GM04504 (cell line): ENCODE results near the gene CD33.
"Not testable (repeated sequence)": the region's sequence is repeated elsewhere in the genome, so short reads cannot be mapped to it uniquely, and the experiment has no call there.

Experiments
- DNase-seq: peaks from one replicate; pipeline ENCODE4 v3.0.0-alpha.2; 2012; ENCODE audit warnings: low read depth

Gene CD33

DNA sequence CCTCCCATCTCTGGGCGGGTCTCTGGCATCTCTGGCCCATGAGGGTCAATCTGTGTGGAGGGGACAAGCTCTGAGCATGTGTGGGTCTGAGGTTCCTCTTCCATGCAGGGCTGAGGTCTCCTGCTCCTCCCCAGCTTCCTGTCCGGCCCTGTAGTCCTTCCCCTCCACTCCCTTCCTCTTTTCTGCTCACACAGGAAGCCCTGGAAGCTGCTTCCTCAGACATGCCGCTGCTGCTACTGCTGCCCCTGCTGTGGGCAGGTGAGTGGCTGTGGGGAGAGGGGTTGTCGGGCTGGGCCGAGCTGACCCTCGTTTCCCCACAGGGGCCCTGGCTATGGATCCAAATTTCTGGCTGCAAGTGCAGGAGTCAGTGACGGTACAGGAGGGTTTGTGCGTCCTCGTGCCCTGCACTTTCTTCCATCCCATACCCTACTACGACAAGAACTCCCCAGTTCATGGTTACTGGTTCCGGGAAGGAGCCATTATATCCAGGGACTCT, at the start of gene CD33:
Gene CD33 (plus strand): TSS at position 183 of the 496 bp plus-strand sequence. CDS start 39 bp downstream, at position 222.
- DNase-seq: not testable (repeated sequence)

DNA sequence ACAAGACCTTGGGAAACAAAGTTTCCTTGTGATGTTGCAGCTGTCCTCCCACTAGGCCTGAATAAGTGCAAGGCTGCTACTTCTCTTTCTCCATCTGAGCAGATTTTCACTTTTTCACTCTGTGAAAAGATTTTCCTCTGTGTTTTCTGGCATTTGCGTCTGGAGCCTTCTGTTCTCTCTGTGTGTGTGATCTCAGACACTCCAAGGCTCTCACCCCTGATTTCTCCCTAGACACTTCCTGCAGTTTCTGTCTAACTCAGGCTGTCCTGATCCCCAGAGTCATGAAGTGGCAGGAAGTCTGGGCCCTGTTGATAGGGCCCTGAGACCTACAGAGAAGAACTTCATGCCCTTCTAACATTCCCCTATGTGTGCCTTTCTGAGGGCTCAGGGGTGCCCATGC, 45.6 kb upstream of the CD33 start:
- DNase-seq: no peak

DNA sequence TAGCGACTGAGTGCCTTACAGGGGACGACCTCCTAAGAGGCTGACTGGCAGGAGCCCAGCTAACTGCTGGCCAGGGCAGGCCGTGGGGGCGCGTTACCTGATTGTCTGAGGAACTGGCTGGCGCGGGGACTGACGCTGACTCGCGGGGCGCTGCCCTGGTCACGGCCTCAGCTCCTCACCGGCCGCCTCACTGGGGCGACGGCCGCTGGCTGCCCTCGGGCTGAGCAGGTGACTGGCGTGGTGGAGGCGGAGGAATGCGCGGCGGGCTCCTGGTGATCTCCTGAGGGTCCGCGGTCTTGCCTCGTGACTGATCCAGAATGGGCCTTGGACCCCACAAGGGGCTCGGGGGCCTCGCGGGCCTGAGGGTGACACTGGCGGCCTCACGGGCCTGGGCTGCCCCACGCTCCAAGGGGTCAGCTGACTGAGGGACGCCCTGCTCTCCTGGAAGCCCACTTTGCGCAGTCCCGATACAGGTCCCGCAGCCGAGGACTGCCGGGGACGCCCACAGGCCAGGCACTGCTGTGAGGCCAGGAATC, 43.4 kb upstream of the CD33 start:
- no peak for DNase-seq

DNA sequence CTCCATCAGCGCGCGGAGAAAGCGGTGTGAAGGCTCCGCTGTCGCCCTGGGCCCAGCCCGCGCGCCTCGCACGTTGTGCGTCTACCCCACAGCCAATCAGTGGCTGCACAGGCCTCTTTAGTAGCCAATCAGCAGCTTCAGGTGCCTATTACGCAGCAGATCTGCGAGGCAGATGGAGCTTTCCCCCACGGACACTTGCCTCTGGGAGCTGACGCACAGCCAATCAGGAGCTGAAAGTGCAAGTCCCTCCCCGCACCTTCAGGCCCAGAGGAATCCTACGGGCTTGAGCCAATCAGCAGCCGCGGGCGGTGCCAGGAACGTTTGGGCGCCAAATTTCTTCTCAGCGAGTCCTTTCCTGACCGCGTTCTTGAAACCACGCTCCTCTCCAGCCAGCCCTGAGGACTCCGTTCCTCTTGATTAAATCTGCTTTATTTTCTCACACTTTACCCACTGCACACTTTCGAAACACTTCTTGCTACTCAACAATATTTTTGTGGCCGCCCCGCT, 42.9 kb upstream of the CD33 start:
- no peak for DNase-seq

DNA sequence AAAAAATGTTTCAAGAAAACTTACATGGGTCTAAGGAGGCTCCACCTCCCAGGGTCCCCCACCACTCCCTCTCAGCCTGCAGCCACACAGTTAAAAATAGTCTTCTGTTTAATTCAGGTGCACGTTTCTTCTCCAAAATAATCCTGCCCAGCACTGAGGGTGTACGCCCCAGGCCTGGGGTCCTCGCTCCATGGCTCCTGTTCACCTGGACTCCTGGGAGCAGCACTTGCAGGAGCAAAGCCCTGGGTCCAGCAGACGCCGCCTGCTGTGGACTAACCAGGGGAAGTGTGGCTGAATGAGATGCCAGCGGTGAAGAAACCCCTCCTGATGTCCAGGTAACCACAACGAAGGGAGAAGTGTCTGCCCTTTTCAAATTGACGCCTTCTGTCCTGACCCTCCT, 41.3 kb upstream of the CD33 start:
- DNase-seq: no peak

DNA sequence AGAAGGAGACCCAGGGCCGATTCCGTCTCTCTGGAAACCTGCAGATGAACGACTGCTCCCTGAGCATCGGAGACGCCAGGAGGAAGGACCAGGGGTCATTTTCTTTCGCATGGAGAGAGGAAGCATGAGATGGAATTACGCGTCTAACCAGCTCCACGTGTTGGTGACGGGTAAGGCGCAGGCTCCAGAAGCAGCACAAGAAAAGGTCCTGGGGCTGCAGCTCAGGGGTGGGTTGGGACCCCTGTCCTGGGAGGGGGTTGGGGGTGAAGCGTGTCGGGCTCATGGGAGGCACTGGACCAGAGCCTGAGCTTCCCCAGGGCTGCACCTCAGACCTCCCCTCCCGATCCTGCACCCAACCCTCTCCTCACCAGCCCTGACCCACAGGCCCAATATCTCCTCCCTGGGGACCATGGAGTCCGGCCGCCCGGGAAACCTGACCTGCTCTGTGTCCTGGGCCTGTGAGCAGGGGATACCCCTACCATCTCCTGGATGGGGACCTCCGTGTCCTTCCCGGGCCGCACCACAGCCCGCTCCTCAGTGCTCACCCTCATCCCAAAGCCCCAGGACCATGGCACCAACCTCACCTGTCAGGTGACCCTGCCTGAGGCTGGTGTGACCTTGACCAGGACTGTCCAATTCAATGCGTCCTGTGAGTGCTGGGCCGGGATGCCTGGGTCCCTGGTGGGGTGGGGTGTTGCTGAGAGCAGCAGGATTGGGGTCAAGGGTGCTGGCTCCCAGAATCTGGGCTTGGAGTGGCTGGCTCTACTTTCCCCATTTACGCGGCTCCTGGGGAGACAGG, 39.6 kb upstream of the CD33 start:
- no peak for DNase-seq

DNA sequence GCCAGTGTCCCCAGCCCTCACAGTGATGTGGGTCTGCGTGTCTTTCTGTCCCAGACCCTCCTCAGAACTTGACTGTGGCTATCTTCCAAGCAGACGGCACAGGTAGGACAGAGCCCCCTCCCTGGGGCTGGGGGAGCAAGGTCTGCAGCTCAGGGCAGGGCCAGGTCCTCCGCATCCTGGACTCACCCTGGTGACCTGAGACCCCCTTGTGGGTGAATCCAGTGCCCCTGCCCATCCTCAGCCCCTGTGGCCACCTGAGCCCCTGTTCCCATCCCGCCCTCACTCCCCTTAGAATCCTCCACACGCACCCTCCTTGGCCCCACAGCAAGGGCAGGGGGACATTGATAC, 39.0 kb upstream of the CD33 start:
- no peak for DNase-seq

DNA sequence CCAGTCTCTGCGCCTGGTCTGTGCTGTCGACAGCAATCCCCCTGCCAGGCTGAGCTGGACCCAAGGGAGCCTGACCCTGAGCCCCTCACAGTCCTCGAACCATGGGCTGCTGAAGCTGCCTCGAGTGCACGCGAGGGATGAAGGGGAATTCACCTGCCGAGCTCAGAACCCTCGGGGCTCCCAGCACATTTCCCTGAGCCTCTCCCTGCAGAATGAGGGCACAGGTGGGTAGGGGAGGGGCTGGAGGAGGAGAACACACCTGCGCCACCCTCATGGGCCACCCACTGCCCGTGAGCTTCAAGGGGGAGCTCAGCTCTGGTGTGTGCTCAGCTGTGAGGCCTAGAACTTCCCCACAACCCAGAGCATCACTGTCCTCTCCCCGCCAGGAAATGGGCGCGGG, 38.6 kb upstream of the CD33 start:
- no peak for DNase-seq

DNA sequence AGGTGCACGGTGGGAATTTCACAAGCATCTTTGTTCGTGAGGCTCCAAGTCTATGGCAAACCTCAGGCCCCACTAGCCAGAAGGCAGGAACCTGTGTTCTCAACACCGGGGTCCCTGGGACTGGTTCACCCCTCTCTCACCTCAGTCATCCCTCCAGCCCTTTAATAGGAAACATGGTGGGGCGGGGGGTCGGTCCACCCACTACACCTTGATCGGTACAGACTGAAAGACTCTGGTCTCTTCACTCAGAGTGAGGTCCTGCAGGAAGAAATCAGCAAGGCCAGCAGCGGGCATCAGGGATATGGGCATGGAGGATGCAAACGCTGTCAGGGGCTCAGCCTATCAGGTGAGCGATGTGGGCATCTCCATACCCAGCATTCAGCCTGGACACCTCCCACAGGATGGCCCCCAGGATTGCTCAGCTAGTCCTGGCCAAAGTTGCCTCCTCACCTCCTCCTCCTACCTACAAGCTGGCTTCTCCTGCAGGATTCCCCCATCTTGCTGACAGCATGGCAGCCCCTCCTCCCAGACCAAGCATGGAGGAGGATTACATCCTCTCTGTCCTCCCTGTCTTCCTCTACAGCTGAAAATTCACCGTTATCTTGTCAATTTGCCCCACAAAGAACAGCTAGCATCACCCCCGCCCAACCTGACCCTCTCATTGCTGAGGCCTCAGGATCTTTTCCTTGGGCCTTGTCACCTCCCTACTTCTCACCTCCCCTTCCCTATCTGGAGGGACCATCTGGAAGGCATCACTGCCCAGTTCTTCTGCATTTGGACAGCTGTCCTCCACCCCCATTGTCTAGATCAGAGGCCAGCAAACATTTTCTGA, 37.3 kb upstream of the CD33 start:
- no peak for DNase-seq

DNA sequence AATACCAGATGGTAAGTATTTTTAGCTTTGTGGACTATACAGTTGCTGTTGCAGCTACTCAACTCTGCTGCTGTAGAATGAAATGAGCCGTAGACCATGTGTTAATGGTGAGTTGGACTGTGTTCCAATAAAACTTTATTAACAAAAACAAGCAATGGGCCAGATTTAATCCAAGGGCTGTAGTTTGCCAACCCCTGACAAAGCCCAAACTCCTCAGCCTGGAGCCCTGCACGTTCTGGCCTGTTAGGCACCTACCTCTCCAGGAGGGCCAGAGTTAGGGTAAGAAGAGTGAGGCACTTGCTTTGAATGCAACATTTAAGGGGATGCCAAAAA, 36.7 kb upstream of the CD33 start:
- DNase-seq: no peak

DNA sequence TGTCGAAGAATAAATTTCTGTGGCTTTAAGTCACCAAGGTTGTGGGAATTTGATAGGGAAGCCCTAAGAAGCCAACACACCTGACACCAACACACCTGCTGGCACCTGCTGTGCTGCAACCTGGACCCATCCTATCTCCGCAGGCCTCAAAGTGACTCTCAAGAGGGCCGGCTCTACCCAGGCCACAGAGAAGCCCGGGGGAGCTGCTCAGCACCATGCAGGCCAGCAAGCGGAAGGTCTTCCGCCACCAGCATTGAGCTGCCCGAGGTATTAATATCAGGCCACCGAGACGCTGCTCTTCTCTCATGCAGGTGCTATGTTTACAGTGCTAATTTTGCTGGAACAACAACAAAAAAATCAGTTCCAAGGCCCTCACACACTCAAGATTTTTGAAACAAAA, 32.2 kb upstream of the CD33 start:
- no peak for DNase-seq

DNA sequence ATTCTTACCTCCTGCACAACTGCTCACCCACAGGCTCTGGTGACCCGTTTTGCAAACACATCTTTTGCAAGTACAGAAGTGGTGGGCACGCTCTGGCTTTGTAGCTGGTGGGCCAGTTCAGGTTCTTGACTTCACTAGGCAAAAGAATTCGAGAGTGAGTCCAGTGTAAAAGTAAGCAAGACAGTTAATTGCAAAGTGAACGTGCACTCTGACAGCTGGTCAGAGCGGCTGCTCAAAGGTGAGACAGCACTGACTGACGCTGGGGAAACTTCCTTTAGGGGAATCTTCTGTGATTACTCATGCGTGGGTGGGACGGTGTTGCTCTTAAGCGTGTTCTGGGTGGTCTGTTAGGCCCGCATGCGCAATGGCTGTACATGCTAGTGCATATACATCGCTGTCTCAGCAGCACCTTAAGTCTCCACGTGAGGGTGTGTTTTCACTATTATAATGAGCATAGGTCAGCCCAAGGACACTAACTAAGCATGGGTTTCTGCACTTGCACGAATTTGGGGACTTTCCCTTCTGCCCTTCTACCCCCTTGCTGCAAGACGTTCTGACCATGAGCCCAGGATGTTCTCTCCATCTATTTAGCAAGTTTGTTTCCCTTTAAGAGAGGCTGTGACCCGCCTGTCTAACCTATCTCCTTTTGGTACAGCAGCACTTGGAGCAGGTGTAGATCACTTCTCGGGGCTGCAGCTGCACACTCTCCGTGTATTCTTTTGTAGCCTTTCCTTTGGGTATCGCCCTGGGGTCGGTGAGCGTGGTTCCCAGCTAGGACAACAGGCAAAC, 30.2 kb upstream of the CD33 start:
- DNase-seq: no peak

DNA sequence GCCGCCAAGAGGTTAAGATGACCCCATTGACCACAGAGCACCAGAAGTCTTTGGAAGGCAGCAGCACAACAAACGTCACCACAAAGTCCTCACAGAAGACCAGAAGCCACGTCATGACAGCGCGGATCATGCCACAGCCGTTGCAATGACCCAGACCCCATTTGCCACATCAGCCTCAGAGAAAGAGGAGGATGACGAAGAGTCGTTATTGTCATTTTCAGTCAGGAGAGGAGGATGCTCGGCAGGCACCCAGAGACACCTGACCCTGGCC, 29.6 kb upstream of the CD33 start:
- DNase-seq: no peak

DNA sequence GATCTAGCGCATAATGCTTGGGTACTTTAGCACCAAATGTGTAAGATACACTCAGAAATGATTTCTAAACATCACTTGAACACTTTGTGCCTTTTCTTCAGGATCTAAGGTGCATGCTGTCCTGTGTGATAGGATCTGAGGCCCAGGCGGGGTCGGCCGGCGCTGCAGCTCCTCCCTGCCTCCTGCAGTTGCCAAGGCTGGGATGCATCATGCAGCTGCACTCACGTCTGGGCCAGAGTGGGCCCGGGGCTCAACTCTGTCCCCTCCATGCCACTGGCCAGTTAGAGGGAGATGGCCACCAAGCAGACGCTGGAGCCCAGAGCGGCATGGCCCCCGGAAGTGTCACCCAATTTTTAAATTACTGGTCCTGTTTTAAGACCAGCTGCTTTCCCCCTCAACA, 29.3 kb upstream of the CD33 start:
- DNase-seq: no peak

DNA sequence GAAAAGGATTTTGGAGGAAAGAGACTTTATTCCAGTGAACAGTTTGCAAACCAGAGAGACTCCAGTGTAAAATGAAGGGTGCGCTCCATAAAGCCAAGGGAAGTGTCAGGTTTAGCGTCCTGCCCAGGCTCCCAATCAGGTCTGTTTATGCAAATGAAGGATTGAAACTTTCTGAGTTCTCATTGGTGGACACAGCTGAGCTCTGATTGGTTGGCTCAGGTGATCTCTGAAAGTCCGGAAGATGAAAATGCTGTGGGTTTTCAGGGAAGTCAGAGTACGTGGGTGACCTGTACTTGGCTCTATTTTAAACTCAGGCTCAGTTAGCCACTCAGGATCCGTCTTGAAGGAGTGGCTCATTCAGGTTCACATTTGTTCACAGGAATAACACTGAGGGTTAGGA, 28.7 kb upstream of the CD33 start:
- no peak for DNase-seq

DNA sequence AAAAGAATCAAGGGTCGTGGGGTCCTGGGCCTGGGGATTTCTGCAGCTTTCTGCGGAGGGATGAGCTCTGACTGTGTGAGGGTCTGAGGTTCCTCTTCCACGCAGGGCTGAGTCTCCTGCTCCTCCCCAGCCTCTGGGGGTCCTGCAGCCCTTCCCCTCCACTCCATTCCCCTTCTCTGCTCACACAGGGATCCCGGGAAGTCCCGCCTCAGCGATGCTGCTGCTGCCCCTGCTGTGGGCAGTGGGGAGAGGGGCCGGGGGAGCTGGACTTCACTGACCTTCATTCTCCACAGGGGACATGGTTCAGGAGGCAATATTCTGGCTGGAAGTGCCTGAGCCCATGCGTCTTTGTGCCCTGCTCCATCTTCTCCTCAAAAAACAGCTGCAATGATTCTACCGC, 26.2 kb upstream of the CD33 start:
- DNase-seq: no peak

DNA sequence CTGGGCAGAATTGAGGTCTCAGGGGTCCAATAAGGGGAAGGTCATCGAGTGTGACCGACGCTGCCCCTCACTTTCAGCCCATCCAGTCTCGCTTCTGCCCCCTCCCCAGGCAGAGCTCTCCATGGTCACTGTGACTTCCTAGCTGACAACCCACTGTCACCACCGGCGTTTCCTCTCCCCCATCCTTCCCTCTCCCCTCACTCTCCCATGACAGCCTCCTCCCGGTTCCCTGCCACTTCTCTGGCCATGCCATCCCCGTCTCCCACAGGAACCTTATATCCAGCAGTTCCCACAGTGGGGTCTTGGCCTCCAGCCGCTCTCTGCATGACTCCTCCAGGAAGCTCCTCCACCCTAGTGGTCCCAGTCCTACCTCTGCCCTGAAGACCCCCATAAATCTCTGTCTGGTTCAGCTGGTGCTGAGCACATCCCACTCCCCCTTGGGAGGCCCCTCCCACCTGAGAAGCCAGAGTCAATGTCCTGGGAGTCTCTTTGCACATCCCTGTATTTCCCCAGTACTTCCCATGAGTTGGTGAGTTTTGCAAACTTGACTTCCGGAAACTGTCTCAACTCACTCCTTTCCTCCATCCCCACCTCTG, 24.7 kb upstream of the CD33 start:
- no peak for DNase-seq

DNA sequence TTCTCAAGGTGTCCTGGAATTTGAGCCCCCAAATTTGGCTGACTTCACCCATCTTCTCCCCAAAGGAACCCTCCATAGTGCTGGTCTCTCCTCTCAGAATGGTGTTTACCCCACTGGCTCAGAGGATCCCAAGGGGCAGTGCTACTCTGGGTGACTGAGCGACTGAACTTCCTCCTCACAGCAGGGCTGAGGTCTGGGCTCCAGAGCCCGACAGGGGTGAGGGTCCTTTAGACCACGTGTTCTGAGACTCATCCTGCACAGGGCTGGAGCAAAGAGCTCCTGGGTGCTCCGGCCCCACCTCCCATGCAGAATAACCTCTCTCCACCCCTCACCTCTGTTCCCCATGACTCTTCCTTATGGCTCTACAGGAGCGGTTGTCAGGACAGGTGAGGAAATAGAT, 23.2 kb upstream of the CD33 start:
- no peak for DNase-seq

DNA sequence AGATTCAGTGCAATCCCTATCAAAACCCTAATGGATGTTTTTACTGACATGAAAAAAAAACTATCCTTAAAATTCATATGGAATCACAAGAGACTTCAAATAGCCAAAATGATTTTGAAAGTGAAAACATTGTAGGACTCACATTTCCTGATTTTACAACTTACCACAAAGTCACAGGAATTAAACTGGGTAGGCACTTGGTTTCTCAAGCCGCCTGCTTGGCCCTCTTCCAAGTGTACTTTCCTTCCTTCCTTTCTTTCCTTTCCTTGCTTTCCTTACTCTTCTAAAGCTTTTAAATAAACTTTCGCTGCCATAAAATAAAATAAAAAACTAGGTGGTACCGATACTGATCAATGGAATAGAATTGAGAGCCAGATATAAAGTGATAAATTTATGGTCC, 21.0 kb upstream of the CD33 start:
- DNase-seq: no peak

DNA sequence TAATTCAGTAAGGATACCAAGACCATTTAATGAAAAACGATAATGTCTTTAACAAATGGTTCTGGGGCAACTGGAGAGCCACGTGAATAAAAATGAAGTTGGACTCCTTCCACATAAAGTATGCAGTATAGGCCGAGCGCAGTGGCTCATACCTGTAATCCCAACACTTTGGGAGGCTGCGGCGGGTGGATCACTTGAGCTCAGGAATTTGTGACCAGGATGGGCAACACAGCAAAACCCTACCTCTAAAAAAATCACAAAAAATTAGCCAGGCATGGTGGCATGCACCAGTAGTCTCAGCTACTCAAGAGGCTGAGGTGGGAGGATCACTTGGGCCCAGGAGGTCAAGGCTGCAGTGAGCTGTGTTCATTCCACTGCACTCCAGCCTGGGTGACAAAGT, 20.6 kb upstream of the CD33 start:
- no peak for DNase-seq

DNA sequence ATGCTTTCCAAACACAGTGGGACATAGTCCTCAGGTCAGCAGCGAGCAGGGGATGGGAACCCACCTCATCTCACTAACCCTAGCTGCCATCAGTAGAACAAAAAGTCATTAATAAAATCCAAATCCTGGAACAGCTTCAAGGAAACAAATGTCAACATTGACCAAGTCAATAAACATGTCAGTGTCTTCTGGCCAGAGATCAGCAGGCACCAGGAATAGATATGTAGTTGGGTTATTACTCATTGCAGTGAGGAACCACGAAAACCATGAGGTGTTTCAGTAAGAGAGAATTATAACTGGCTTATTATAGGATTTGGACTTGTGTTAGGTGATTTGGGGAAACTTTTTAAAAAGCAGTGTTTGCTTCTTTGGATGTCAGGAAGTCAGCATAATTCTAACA, 17.1 kb upstream of the CD33 start:
- no peak for DNase-seq

DNA sequence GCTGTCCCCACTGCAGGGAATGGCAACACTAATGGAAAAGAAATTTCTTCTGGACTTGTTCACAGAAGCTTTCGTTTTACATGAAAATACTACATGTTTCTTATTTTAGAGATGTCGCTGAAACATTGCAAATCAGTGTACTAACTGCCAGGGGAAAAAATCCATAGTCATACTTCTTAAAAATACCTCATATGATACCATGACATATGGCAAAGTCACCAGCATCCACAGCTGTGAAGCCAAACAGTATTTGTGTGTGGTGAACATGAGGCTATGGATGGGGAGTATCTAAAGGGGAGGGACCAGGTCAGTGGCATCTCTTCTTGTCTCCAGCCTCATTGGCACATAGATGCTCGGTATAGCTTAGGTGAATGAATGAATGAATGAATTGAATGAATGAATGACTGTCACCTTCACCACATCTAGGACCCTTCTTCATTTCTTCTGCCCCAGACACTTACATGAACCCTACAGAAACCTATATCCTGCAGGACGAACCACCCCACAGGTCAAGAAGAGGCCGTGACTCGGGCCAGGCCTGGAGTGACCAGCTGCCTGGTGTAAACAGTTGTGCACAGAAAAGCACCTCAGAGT, 14.6 kb upstream of the CD33 start:
- no peak for DNase-seq
